GM12878 (cell line): ENCODE results near the gene MPV17. TPM values are rescaled to one million over a fixed set of nuclear protein-coding genes. Genes with fewer than 3 reads are reported as not detected.

Experiments used
- ATAC-seq: fragments of 200-7000 bp; cut with Tn5 transposase; 3 replicates; pipeline ENCODE4 v1.9.1; 2020; ENCODE audit warnings: mild to moderate bottlenecking, moderate library complexity
- Bru-seq: library from RNA; stranded (reverse); fragments of 400-500 nt; gene quantifications from one replicate; lab custom pipeline; 2021; lab: Mats Ljungman, UMichigan
- BruChase-seq, 2 experiments: library from RNA; stranded (reverse); fragments of 400-500 nt; gene quantifications; one replicate each; lab custom pipeline; 2021; lab: Mats Ljungman, UMichigan
- BruUV-seq: library from RNA; stranded (reverse); fragments of 400-500 nt; replicated peaks from 2 replicates; lab custom pipeline; 2021; lab: Mats Ljungman, UMichigan
- CTCF ChIA-PET: fragments of 300-600 bp; sonication (Branson Sonifier 250); formaldehyde crosslinking; extraction: SDS; loops from one replicate; lab custom pipeline; 2021; ENCODE audit warnings: inconsistent platforms; lab: Yijun Ruan, JAX
- POLR2A ChIA-PET: fragments of 350-600 bp; formaldehyde crosslinking; extraction: SDS; loops from one replicate; lab custom pipeline; 2021; ENCODE audit warnings: inconsistent platforms; lab: Charles Lee
- RAD21 ChIA-PET: fragments of 300-600 bp; sonication (Branson Sonifier 250); formaldehyde crosslinking; loops from one replicate; lab custom pipeline; 2023; ENCODE audit warnings: antibody characterized with exemption; ENCODE audit not compliant: unreplicated experiment; lab: Charles Lee
- SMC1A ChIA-PET: fragments of 300-600 bp; sonication (Branson Sonifier 250); formaldehyde crosslinking; loops from one replicate; lab custom pipeline; 2023; ENCODE audit not compliant: unreplicated experiment, uncharacterized antibody; lab: Charles Lee
- DNase-seq: peaks from one replicate; pipeline ENCODE4 v3.0.0-alpha.2; 2011; ENCODE audit warnings: low read depth, low spot score
- FAIRE-seq: peaks from 3 replicates; lab custom pipeline; 2011; peaks lifted over from hg19 to GRCh38; lab: Jason Lieb, UNC
- H2AFZ ChIP-seq: 2 replicates; pipeline ENCODE4 v1.6.0; 2011; ENCODE audit warnings: low read depth, low read length, control low read depth; ENCODE audit not compliant: control insufficient read depth
- H3K27ac ChIP-seq: 2 replicates; pipeline ENCODE4 v1.5.1; 2011; ENCODE audit warnings: control low read depth; ENCODE audit not compliant: control insufficient read depth, insufficient read depth
- H3K27me3 ChIP-seq, 2 experiments: replicated peaks in 1 of 2; 2 replicates each; pipeline versions ENCODE4 v1.6.0 to v1.6.1; 2011; ENCODE audit warnings: low read length in 1 of 2; ENCODE audit not compliant: control insufficient read depth in 2 of 2, insufficient read depth in 2 of 2
- H3K36me3 ChIP-seq, 2 experiments: 2 replicates each; pipeline ENCODE4 v1.5.1; 2011; ENCODE audit warnings: low read length in 1 of 2; ENCODE audit not compliant: control insufficient read depth in 2 of 2, insufficient read depth in 2 of 2
- H3K4me1 ChIP-seq: 2 replicates; pipeline ENCODE4 v1.6.1; 2011; ENCODE audit warnings: mild to moderate bottlenecking, low read length, moderate library complexity, mixed read lengths; ENCODE audit not compliant: control insufficient read depth, insufficient read depth
- H3K4me2 ChIP-seq: 2 replicates; pipeline ENCODE4 v1.6.0; 2011; ENCODE audit warnings: control low read depth; ENCODE audit not compliant: control insufficient read depth, insufficient read depth
- H3K4me3 ChIP-seq: fragments of 200-600 bp; sonication (generic); 2 replicates; pipeline ENCODE4 v1.5.1; 2016
- H3K79me2 ChIP-seq: 2 replicates; pipeline ENCODE4 v1.6.0; 2011; ENCODE audit warnings: low read length; ENCODE audit not compliant: control insufficient read depth, insufficient read depth
- H3K9ac ChIP-seq: 2 replicates; pipeline ENCODE4 v1.8.0; 2011; ENCODE audit warnings: low read length, control low read depth, mixed read lengths; ENCODE audit not compliant: control insufficient read depth, insufficient read depth
- H3K9me3 ChIP-seq: replicated peaks from 3 replicates; pipeline ENCODE4 v1.5.1; 2011; ENCODE audit warnings: mild to moderate bottlenecking, low read length; ENCODE audit not compliant: control insufficient read depth, insufficient read depth
- H4K20me1 ChIP-seq: 2 replicates; pipeline ENCODE4 v1.6.0; 2011; ENCODE audit not compliant: control insufficient read depth, insufficient read depth
- BCL11A ChIP-seq: IDR thresholded peaks from 2 replicates; pipeline ENCODE4 v1.6.1; 2011; ENCODE audit warnings: low read depth, low read length
- KDM1A ChIP-seq: fragments of 200-600 bp; sonication (generic); IDR thresholded peaks from 2 replicates; pipeline ENCODE4 v1.6.1; 2016; ENCODE audit warnings: borderline replicate concordance
- MLLT1 ChIP-seq: fragments of 450-650 bp; IDR thresholded peaks from 2 replicates; pipeline ENCODE4 v1.6.1; 2016; ENCODE audit warnings: mild to moderate bottlenecking
- MTA2 ChIP-seq: fragments of 450-650 bp; IDR thresholded peaks from 2 replicates; pipeline ENCODE4 v1.6.1; 2016; ENCODE audit warnings: low read depth, mild to moderate bottlenecking, moderate library complexity
- POLR2A ChIP-seq: IDR thresholded peaks from 2 replicates; pipeline ENCODE4 v1.6.1; 2011; ENCODE audit warnings: low read depth, mild to moderate bottlenecking, low read length
- RAD51 ChIP-seq: fragments of 450-650 bp; IDR thresholded peaks from 2 replicates; pipeline ENCODE4 v1.6.1; 2016; ENCODE audit warnings: moderate library complexity, mild to moderate bottlenecking, inconsistent platforms
- SPI1 ChIP-seq: IDR thresholded peaks from 2 replicates; pipeline ENCODE4 v1.6.1; 2011; ENCODE audit warnings: low read depth, mild to moderate bottlenecking, low read length, moderate library complexity, borderline replicate concordance; ENCODE audit not compliant: insufficient read depth
- TCF3 ChIP-seq: IDR thresholded peaks from 2 replicates; pipeline ENCODE4 v1.6.1; 2012; ENCODE audit warnings: low read depth, mild to moderate bottlenecking, low read length, borderline replicate concordance; ENCODE audit not compliant: insufficient read depth
- USF1 ChIP-seq: IDR thresholded peaks from 2 replicates; pipeline ENCODE4 v1.6.1; 2011; ENCODE audit warnings: borderline replicate concordance, low read depth, mild to moderate bottlenecking, moderate library complexity, mixed read lengths, low read length; ENCODE audit not compliant: insufficient read depth; ENCODE audit errors: extremely low read length
- USF2 ChIP-seq: IDR thresholded peaks from 2 replicates; pipeline ENCODE4 v1.6.1; 2011; ENCODE audit warnings: low read depth, low read length, improper control_type of control experiment, borderline replicate concordance
- ZBED1 ChIP-seq: IDR thresholded peaks from 2 replicates; pipeline ENCODE4 v1.6.1; 2016; ENCODE audit warnings: borderline replicate concordance
- ZSCAN29 ChIP-seq: fragments of 450-650 bp; IDR thresholded peaks from 2 replicates; pipeline ENCODE4 v1.6.1; 2017; ENCODE audit warnings: mild to moderate bottlenecking, moderate library complexity
- WGBS: methylation state at CpG from one replicate; pipeline ENCODE4 v1.1.6; 2016; ENCODE audit warnings: low lambda C conversion rate; ENCODE audit not compliant: insufficient replicate concordance, insufficient coverage; ENCODE audit errors: missing lambda C conversion rate; 5-methylcytosine and 5-hydroxymethylcytosine counted together
- in situ Hi-C: fragments of 300-500 bp; cut with MboI; formaldehyde crosslinking; loops from 9 replicates; pipeline ENCODE4 v1.14.3; 2018; ENCODE audit warnings: mixed read lengths
- intact Hi-C: fragments of 100-400 bp; cut with micrococcal nuclease; formaldehyde crosslinking; loops from one replicate; pipeline ENCODE4 v1.14.2; 2022; ENCODE audit not compliant: unreplicated experiment
- long read RNA-seq, 2 experiments: library from polyadenylated mRNA; unstranded; transcript quantifications; one replicate each; pipeline ENCODE4 v2.0.0, GENCODE V29; 2019 to 2020
- polyA minus RNA-seq, 3 experiments: library from RNA; depleted of rRNA, polyadenylated mRNA; stranded (reverse); fragments of >200 nt; gene quantifications; 2 replicates each; pipeline ENCODE4 v1.2.3, GENCODE V29; 2011
- polyA plus RNA-seq, 11 experiments: library from polyadenylated mRNA; depleted of rRNA in 4 of 11; unstranded in 6 of 11; stranded (reverse) in 5 of 11; fragments of >200 nt; fragmentation: Nextera tagmentation in 4 of 11; fragmentation: Illumina TruSeq in 1 of 11; extraction: Ambion mirVana in 4 of 11; extraction: Trizol in 1 of 11; gene quantifications; 1 replicate in 1 of 11; 2 replicates in 10 of 11; pipeline versions ENCODE4 v1.2.1 to v1.2.3, GENCODE V29; 2011 to 2016; ENCODE audit warnings: inconsistent platforms in 2 of 11, missing spikeins in 2 of 11, low read depth in 1 of 11
- total RNA-seq, 4 experiments: library from RNA; depleted of rRNA in 3 of 4; stranded (reverse); fragments of >200 nt in 3 of 4; fragmentation: Illumina TruSeq in 1 of 4; extraction: Trizol in 1 of 4; gene quantifications; 2 replicates each; pipeline versions ENCODE4 v1.2.1 to v1.2.3, GENCODE V29; 2013 to 2021

Gene MPV17
- 247 and 260 TPM in 2 replicates for total RNA-seq (2013; cell fraction: nucleolus; rRNA removed)
- total RNA-seq (2014; rRNA removed) = 95.3 and 98.9 TPM in 2 replicates
- total RNA-seq (2014; rRNA removed; fragmentation: Illumina TruSeq; extraction: Trizol) = 73.0 and 75.3 TPM in 2 replicates
- total RNA-seq (2021) = 63.3 and 63.4 TPM in 2 replicates
- polyA plus RNA-seq (2011; ENCODE audit: low read depth) = 77.6 TPM
- 103 and 126 TPM in 2 replicates for polyA plus RNA-seq (2011; rRNA removed)
- polyA plus RNA-seq (2011; cell fraction: cytosol; rRNA removed) = 138 and 196 TPM in 2 replicates
- polyA plus RNA-seq (2011; cell fraction: nucleus; rRNA removed) = 165 and 207 TPM in 2 replicates
- 96.3 and 105 TPM in 2 replicates for polyA plus RNA-seq (2012)
- 116 and 123 TPM in 2 replicates for polyA plus RNA-seq (2014; fragmentation: Illumina TruSeq; extraction: Trizol)
- 10 to 100 TPM; 67.6 to 69.8 TPM for polyA plus RNA-seq (2014; fragmentation: Nextera tagmentation; extraction: Ambion mirVana)
- polyA plus RNA-seq (2014; rRNA removed) = 77.3 and 82.7 TPM in 2 replicates
- 100 to 1,000 TPM; 116 to 143 TPM for polyA plus RNA-seq (2016; fragmentation: Nextera tagmentation; extraction: Ambion mirVana)
- polyA minus RNA-seq (2011; rRNA and poly(A)+ RNA removed) = 121 and 122 TPM in 2 replicates
- polyA minus RNA-seq (2011; cell fraction: cytosol; rRNA and poly(A)+ RNA removed) = 24.7 and 44.6 TPM in 2 replicates
- polyA minus RNA-seq (2011; cell fraction: nucleus; rRNA and poly(A)+ RNA removed) = 45.1 and 67.0 TPM in 2 replicates
- Bru-seq, nascent RNA = percentile 75 among the genes with signal in this experiment
- percentile 82 among the genes with signal in this experiment for BruChase-seq, experiment 1, labeled RNA remaining after a 6-hour chase
- percentile 79 among the genes with signal in this experiment for BruChase-seq, experiment 2, labeled RNA remaining after a 2-hour chase
- long read RNA-seq, experiment 1, transcript MPV17-203 (8 exons, 1,005 nt) = major isoform, 11 of 21 reads
- long read RNA-seq, experiment 1, partial matches to known transcripts = 2 of 21 reads
- long read RNA-seq, experiment 1, other reads (novel, unspliced or antisense) = 5 of 21 reads
- long read RNA-seq, experiment 2, transcript MPV17-203 (8 exons, 1,005 nt) = major isoform, 9 of 19 reads
- long read RNA-seq, experiment 2, partial matches to known transcripts = 0 of 19 reads
- long read RNA-seq, experiment 2, other reads (novel, unspliced or antisense) = 7 of 19 reads

- intact Hi-C loops (loop anchor here (2.0 kb wide), 1 partner anchor 48 kb away; the partner anchor contains the start of genes EIF2B4 and SNX17), in situ Hi-C loops (no loop called here)
- ChIA-PET RAD21 (interaction anchor here (1.4 to 1.9 kb wide), 4 partner anchors 20 to 106 kb away, joined by 4 to 6 read pairs (median 5); partner anchors contain the start of gene NRBP1), CTCF (interaction anchor here (0.9 to 5.7 kb wide), 7 partner anchors 20 to 360 kb away, joined by 3 to 49 read pairs (median 6); no protein-coding TSS in a partner anchor), POLR2A (interaction anchor here (0.7 to 1.9 kb wide), 5 partner anchors 24 to 306 kb away, joined by 3 to 5 read pairs (median 4); partner anchors contain the start of genes CCDC121, GPN1, GTF3C2 and PREB), SMC1A (interaction anchor here (0.8 to 3.1 kb wide), 7 partner anchors 9 to 108 kb away, joined by 3 to 17 read pairs (median 4); partner anchors contain the start of genes EIF2B4 and GTF3C2)
- ATAC-seq (peak; percentile 97), FAIRE-seq (peak; percentile 97), DNase-seq (peak; percentile 61)
- 4% methylated on average over 39 of the region's 39 CpGs for WGBS
- Histone ChIP-seq H3K36me3 (peaks cover 2 to 10% of the 10 kb centered on the region in 2 experiments), H4K20me1 (no peaks in the 10 kb centered on the region), H2AFZ (peak within 1 kb of the TSS; percentile 85), H3K9me3 (no peaks in the 10 kb centered on the region), H3K4me3 (peak within 1 kb of the TSS; percentile 99), H3K27ac (peak within 1 kb of the TSS; percentile 95), H3K4me1 (peaks cover 6% of the 10 kb centered on the region), H3K27me3 (no peaks in the 10 kb centered on the region), H3K79me2 (peaks cover 27% of the 10 kb centered on the region), H3K9ac (peak within 1 kb of the TSS; percentile 98), H3K4me2 (peak within 1 kb of the TSS; percentile 99)
- TSS peak; percentile 99 for BruUV-seq
- peak; percentile 84; the same call in 1 of the 2 replicates for TF ChIP-seq ZBED1
- no peak for TF ChIP-seq BCL11A
- 0 out of 2 replicates have a peak, but pooled peaks have one; percentile 15 for TF ChIP-seq TCF3
- peak; percentile 97 for TF ChIP-seq RAD51
- peak; percentile 96 for TF ChIP-seq USF1
- TF ChIP-seq POLR2A = peak; percentile 95
- TF ChIP-seq USF2 = peak; percentile 92
- TF ChIP-seq MTA2 = no peak
- TF ChIP-seq MLLT1 = peak; percentile 74; the same call in 1 of the 2 replicates
- TF ChIP-seq SPI1 = peak; percentile 38; the same call in 1 of the 2 replicates
- TF ChIP-seq ZSCAN29 = no peak
- no peak for TF ChIP-seq KDM1A
Observed at GRCh38 chr2:27322766-27323595, at the start of gene MPV17. MPV17 (minus strand) TSS chr2:27323097; CDS start chr2:27322517, 580 bp downstream.
